Limb (tissue), 2 donors: Measurements from ENCODE around the gene DCUN1D1.

ENCODE experiments used
- DNase-seq, 2 donors: peaks; one replicate each; pipeline ENCODE4 v3.0.0-alpha.2; 2016; ENCODE audit errors: extremely low spot score in 2 of 2

The DCUN1D1 gene

DNA sequence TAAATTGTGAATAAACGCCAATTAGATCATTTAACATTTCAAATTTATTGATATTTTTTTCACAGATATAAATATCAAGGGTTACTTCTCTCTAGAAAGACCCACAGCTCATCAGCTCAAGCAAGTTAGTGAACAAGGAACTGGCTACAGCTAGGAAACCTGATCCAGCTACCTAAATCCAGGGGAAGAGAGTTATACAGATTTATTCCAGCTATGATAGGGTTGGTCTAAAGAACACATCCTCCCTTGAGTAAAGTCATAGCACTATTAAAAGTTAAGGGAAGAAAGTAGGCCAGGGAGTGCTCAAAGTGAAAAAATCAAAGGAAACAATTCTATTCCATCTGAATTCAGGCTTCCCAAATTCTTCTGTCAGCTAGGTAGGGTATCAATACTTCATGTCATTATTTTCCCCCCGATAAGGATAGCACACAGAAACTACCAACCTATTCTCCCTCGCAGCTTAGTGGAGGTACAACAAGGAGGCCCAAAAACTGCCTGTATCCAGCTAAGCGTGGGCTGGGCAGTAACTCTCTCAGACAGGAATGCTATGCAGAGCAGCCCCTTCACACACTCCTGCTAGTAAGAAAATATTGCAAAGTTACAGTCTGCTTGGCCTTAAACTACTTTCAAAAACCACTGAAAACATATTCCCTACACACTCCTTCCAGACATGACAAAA lies 44.0 kb downstream of the DCUN1D1 start:
- no peak for DNase-seq

GRCh38 chr3:182935803-182936202 lies 44.5 kb downstream of the DCUN1D1 start:
- DNase-seq, result no peak

DNA sequence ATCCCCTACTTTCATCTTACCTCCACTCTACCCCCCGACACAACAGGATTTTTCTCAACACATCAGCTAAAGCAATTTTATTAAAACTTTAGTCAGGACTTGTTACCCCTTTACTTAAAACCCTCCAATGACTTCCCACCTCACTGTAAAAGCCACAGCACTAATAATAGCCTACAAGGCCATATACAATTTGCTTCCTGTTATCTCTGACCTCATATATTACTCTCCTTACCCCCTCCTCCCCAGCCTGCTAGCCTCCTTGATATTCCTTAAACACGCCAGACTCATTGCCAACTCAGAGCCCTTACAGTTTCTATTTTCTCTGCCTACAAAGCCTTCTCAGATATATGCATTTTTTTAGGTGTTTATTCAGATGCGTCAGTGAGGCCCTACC lies 54.4 kb downstream of the DCUN1D1 start:
- DNase-seq, result no peak

DNA sequence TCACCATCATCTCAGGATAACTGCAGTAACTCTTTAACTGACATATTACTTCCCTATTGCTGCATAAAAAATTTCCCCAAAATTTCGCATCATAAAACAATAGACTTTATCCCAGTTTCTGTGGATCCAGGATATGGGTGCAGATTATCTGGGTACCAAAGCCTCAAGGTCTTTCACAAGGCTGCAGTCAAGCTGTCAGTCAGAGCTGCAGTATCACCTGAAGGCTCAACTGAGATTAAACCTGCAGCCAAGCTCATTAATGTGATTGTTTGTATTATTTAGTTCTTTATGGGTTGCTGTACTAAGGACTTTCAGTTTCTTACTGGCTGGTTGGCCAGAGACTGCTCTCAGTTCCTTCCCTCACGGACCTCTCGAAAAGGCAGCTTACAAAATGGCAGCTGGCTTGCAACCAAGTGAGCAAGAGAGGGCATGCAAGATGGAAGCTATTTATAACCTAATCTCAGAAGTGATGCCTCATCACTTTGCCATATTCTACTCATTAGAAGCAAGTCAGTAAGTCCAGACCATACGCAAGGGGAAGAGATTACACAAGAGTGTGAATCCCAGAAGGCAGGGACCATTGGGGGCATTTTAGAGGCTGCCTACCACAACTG lies 54.9 kb downstream of the DCUN1D1 start:
- no peak for DNase-seq

GRCh38 chr3:182921665-182922355 lies 58.5 kb downstream of the DCUN1D1 start:
- no peak for DNase-seq

DNA sequence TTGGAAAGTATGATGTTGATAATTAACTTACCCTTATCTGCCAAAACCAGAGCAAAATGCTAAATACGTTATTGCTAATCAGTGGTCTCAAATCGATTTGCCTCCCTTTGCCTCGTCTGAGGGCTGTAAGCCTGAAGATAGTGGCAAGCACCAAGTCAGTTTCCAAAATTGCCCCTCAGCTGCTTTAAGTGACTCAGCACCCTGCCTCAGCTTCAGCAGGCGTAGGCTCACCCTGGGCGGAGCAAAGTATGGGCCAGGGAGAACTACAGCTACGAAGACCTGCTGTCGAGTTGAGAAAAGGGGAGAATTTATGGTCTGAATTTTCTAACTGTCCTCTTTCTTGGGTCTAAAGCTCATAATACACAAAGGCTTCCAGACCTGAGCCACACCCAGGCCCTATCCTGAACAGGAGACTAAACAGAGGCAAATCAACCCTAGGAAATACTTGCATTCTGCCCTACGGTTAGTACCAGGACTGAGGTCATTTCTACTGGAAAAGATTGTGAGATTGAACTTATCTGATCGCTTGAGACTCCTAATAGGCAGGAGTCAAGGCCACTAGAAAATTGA lies 59.7 kb downstream of the DCUN1D1 start:
- DNase-seq, result no peak

- DNase-seq, result no peak
Measured at GRCh38 chr3:182919866-182920357, 60.4 kb downstream of the DCUN1D1 start.

- no peak for DNase-seq
Measured at GRCh38 chr3:182917134-182917533, 63.2 kb downstream of the DCUN1D1 start.

DNA sequence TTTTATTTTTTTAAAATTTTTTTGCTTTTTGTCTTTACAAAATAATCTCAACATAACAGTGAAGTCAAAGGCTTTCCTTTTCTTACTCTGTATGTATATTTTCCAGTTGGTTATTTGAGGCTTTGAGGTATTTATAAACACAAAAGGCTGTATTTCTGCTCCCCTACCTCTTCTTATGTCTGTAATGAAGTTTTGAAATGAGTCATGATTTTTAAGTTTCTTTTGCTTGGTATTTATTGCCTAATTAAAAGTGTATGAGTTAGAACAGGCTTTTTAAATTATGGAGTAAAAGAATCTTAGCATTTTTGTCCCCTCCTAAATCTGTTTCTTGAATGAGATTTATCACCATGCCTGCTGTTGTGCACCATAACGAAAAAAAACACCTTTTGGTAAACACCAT lies 66.0 kb downstream of the DCUN1D1 start:
- no peak for DNase-seq

DNA sequence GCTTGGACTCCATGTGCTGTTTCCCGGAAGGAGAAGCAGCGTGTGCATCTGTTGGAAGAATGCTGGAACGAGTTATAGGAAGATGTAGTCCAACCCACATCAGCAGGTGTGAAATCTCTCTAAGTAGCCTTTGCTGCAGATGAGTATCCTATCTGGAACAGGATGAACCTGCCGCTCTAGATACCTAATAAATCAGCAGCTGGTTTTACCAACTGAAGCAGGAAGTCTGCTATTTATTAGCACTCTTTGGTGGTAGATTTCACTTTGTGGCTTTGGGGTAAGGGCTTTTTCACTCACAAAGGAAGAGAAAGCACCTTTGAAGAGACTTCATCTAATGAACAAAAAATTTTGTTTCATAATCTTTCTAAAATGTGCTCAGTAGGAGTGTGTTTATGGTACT lies 66.4 kb downstream of the DCUN1D1 start:
- no peak for DNase-seq

- no peak for DNase-seq
Measured at GRCh38 chr3:182912474-182912873, 67.9 kb downstream of the DCUN1D1 start.

GRCh38 chr3:182911782-182912111 lies 68.6 kb downstream of the DCUN1D1 start:
- no peak for DNase-seq

GRCh38 chr3:182910936-182911781 lies 69.2 kb downstream of the DCUN1D1 start:
- DNase-seq, result no peak

DNA sequence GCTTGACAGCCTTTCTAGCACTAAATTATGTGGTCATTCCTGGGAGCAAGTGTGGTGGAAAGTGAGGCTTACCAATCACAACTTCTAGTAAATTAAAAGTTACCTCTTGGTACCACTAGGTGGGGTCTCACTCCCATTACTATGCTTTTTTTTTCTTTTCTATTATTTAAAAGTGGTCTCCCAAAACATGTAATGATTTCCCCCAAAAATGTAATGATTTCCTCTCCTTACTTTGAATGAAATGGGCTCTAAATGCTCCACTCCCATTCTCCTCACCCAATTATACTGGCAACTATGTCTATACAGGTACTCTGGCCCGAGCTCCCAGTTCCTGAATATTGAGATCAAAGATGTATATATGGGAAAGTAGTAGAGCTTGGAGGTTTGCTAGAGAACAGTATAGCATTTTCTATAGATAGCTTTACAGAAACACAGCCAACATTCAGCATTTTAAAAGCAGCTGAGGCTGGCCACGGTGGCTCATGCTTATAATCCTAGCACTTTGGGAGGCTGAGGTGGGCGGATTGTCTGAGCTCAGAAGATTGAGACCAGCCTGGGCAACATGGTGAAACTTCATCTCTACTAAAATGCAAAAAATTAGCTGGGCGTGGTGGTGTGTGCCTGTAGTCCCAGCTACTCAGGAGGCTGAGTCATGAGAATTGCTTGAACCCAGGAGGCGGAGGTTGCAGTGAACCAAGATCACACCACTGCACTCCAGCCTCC lies 70.9 kb downstream of the DCUN1D1 start:
- peak in 1 of 2 donors; percentile 12 for DNase-seq

DNA sequence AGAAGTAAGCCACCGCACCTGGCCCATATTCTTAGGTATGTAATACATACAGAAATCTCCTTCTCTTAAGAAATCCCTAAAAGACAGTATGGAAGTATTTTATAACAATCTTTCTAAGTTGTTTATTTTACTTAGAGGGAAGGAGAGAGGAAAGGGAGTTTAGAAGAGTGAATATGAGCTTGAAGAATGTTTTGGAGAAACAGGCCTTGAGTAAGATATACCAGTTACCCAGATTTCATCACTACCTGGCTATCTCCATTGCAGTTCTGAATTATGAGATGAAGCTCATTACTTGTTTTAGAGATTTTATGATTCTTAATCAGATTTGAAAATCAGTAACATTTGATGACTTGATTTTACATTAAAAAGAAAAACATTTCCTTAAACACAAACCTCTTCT lies 71.9 kb downstream of the DCUN1D1 start:
- no peak for DNase-seq

- DNase-seq, result no peak
Measured at GRCh38 chr3:182906036-182906435, 74.3 kb downstream of the DCUN1D1 start.

GRCh38 chr3:182905623-182906022 lies 74.7 kb downstream of the DCUN1D1 start:
- DNase-seq, result no peak

- DNase-seq, result no peak
Measured at GRCh38 chr3:182904164-182904563, 76.2 kb downstream of the DCUN1D1 start.

DNA sequence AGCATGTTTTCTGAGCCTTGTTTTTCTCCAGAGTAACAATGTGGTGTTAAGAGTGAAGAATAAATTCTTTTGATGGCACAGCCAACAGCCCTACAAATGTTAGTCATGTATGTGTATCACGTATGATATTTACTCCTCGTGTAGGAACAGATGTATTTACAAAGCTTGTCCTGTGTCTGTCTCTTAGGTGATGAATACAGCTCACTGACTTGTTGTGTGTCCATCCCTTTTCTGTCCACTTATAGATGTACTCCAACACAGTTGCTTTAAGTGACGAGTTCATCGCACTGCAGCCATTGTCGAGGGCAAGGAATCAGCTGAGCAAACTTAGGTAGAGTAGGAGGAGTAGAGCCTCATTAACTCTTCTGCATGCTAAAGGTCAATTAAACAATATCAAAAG lies 78.1 kb downstream of the DCUN1D1 start:
- DNase-seq, result no peak

DNA sequence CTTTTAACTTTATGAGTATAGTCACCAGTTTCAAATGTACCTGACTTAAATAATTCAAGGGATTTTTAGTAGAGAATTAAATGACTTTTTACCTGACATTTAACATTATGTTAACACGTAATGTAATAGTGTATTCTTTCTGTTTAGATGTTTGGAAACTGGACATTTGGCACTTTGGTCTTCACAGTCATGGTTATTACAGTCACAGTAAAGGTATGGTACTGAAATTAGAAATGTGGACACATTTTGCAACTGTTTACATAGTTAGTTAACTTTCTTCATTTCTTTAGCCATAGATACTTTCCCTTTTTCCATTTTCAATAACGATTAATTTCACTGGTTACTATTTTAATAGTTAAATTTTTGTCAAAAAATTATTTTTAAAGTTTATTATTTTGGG lies 83.8 kb downstream of the DCUN1D1 start:
- DNase-seq, result no peak
